ENCODE results near the gene AAMDC.
"Not testable (repeated sequence)": the region's sequence is repeated elsewhere in the genome, so short reads cannot be mapped to it uniquely, and the experiment has no call there.

Gene AAMDC

DNA sequence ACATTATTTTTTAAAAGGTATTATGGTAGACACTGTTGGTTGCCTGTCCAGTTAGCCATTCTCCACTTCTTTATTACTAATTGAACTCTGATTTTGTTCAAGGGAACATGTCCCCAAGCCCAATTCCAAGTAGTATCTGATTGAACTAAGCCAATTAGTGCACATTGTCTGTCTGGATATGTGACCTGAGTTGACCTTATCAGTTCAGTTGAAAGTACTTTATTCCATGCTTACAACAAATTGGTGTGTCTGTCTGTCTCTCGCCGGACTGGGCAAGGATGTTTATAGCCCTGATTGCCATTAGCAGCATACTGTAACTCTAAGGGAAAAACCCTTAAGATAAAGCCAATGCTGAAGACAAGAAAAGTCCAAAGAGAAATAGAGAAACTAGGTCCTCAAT is 87.9 kb downstream of the AAMDC start:
- DNase-seq (ENCODE audit: insufficient read length, low spot score) (no peak), FAIRE-seq (no peak)
- no peak for TF ChIP-seq TAF1 (IDR thresholded peaks at IDR 0.05; ENCODE audit: low read depth, low read length)
- no peak for TF ChIP-seq PAX5 (IDR thresholded peaks at IDR 0.05; ENCODE audit: insufficient read depth, low read length, severe bottlenecking)
- TF ChIP-seq POLR2AphosphoS5 (IDR thresholded peaks at IDR 0.05; ENCODE audit: low read depth, low read length) = no peak
- TF ChIP-seq POU2F2 (IDR thresholded peaks at IDR 0.05; ENCODE audit: low read depth, low read length) = no peak
- TF ChIP-seq POLR2A (IDR thresholded peaks at IDR 0.05; ENCODE audit: low read depth, low read length) = no peak
- TF ChIP-seq SPI1 (IDR thresholded peaks at IDR 0.05; ENCODE audit: low read depth, low read length) = no peak

DNA sequence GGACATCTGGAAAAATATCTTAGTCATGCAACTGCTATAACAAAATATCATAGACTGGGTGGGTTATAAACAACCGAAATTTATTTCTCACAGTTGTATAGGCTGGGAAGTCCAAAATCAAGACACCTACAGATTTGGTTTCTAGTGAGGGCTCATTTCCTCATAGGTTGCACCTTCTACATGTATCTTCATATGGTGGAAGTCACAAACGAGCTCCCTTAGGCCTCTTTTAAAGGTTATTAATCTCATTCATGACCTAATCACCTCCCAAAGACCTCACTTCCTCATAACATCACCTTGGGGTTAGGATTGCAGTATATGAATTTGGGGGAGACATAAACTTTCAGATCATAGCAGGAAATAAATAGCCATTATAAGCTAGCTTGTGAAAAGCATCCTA is 88.3 kb downstream of the AAMDC start:
- FAIRE-seq = no peak
- TF ChIP-seq SPI1 (IDR thresholded peaks at IDR 0.05; ENCODE audit: low read depth, low read length) (peak; percentile 19; the same call in 1 of the 2 replicates), POU2F2 (IDR thresholded peaks at IDR 0.05; ENCODE audit: low read depth, low read length) (no peak), PAX5 (IDR thresholded peaks at IDR 0.05; ENCODE audit: insufficient read depth, low read length, severe bottlenecking) (no peak)
- no peak for DNase-seq (ENCODE audit: insufficient read length, low spot score)

DNA sequence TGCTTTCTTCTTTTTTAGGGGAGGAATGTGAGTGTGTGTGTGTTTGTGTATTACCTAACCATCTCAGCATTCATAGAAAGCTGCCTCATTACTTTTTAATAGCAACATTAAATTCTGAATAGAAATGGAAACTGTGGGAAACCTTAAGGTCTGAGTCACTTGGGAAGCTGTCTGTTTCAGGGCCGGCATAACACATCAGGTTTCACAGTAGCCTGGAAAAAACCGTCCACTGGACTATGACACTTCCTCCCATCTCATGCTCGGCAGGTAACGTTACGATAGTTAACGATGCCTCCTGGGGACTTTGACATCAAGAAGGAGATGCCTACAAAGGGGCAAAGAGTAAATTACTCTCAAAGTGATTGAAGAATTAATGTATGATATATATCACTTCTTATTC is 89.9 kb downstream of the AAMDC start:
- not testable (repeated sequence) for FAIRE-seq; DNase-seq (ENCODE audit: insufficient read length, low spot score)

- not testable (repeated sequence) for DNase-seq (ENCODE audit: insufficient read length, low spot score); FAIRE-seq
Observed at GRCh38 chr11:77913608-77914306, 92.8 kb downstream of the AAMDC start.

GRCh38 chr11:77914307-77914791 is 93.4 kb downstream of the AAMDC start:
- not testable (repeated sequence) for DNase-seq (ENCODE audit: insufficient read length, low spot score); FAIRE-seq

DNA sequence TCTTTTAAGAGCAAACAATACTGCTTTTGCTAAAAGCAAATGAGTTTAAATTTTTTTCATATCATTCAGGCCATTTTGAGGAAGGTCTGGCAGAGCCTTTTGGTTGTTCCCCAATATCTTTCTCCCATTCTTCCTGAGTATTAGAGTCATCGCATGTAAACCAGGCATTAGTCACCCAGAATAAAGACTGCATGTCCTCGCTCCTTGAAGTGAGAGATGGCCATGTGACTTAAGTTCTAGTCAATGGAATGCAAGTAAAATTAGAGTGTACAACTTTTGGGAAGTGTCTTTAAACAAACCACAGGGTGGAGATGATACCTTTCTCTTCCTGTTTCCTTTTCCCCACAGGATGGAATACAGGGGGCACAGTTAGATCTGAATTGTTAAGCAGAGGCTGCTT is 96.8 kb downstream of the AAMDC start:
- not testable (repeated sequence) for FAIRE-seq; DNase-seq (ENCODE audit: insufficient read length, low spot score)
